ENCODE data around the gene MYO7B.

Gene MYO7B

DNA sequence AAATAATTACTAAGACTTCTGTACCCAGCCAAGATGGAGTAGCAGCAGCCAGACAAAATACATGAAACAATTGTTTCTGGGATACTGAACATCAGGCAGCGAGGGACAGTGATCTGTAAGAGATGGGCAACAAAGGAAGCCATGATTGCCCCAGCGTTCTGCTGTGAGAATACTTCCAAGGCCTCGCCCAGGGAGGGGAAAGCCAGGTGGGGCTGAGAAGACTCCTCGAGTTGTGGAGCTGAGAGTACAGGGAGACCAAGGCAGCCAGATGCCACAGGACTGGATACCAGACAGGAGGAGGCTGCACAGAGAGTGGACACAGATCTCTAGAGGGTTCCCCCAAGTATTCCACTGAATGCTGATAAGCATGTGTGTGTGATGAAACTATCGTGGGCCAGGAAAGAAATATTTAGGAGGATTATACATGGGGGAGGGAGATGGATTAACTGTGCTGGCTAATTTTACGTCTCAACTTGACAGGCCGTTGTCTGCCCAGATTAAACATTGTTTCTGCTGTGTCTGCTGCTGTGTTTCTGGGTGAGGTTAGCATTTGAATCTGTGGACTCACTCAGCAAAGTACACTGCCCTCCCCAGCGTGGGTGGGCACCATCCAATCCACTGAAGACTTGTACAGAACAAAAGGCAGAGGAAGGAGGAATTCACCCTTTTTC, 150.1 kb downstream of the MYO7B start:
- no peak for DNase-seq

Measured in DMS53 (cell line).